Femur (tissue), 1 donor: Measurements from ENCODE around the gene PRPH2.

ENCODE experiments used
- DNase-seq: peaks from one replicate; pipeline ENCODE4 v3.0.0-alpha.2; 2017

The PRPH2 gene, protein sequence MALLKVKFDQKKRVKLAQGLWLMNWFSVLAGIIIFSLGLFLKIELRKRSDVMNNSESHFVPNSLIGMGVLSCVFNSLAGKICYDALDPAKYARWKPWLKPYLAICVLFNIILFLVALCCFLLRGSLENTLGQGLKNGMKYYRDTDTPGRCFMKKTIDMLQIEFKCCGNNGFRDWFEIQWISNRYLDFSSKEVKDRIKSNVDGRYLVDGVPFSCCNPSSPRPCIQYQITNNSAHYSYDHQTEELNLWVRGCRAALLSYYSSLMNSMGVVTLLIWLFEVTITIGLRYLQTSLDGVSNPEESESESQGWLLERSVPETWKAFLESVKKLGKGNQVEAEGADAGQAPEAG

DNA sequence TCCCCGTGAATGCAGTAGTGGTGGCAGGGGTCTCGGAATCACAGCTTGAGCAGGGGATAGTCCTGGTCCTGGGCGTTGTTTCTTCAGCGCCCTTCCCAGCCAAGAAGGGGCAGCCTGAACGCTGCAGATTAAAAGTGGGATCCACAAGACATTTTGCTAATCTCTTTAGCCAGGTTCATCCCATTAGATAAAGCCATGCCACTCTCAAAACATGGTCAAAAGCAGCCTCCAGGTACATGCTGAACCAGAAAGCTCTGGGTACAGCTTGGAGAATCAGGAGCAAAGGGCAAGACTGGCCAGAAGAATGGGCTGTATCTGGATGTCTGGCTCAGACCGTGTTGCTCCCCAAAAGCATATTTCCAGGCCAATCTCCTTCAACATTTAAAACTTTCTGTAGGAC, at the start of gene PRPH2:
Gene PRPH2 (minus strand): TSS at position 101 of the 400 bp plus-strand sequence. CDS start 263 bp downstream, outside the sequence.
- no peak for DNase-seq

DNA sequence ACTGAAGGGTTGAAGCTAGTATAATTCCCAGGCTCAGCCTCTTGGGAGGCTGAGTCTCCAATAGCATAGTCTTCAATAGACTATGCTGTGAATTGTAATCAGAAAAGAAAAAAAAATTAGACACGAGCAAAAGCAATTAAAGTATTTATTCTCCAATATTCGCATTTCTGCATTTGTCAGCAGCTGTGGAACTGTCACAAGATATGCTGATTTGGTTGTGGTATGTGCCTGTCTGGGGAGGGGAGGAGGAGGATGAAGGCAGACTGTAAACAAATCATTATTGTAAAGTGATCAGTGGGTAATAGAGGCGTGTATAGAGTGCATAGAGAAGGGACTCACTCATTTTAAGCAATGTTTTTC, 49.3 kb upstream of the PRPH2 start:
- DNase-seq: no peak

DNA sequence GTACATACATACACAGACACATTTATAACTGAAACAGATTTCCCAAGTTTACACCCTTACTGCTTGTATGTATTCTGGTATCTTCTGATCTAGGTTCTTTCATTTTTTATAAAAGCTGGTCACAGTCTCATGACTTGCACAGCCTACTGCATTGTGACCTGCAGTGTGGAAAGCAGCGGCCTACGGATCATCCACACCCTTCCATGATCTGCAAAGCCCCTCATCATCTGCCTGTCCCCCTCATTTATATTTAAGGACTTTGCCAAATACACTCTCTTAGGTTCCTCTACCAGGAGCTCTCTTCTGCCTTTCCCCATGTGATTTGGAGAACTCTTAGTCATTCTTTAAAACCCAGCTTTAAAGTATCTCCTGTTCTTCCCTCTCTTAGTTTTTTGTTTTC, 47.4 kb upstream of the PRPH2 start:
- no peak for DNase-seq

DNA sequence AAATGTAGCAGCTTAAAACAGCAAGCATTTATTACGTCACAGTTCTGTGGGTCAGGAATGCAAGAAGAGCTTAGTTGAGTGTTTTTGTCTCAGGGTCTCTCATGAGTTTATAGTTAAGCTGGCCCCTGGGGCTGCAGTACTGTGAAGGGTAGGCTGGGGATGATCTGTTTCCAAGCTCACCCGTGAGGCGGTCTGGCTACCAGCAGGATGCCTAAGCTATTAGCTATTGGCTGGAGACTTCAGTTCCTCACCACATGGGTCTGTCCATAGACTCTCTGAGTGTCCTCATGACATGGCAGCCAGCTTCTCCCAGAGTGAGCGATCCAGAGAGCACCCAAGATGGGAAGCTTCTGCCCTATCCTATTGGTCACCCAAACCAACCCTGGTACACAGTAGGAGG, 46.7 kb upstream of the PRPH2 start:
- DNase-seq: no peak

DNA sequence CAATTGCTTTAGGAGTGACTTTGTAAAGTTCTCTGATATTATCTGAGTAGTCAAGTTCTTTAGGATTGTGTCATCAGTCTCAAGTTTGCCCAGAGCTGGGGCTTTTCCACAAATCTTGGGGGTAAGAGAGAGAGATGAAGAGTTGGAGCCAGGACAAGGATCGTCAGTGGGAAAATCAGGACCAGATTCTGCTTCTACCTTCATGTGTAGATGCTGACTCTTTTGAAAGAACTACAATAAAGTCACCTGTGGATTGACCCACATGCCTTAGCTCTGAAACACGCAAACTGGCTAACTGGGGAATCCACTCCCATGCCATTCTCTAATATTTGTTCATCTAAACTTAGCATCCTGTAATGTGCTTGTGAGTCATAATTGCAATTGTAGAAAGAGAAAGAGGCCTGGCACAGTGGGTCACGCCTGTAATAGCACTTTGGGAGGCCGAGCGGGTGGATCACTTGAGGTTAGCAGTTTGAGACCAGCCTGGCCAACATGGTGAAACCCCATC, 43.8 kb upstream of the PRPH2 start:
- no peak for DNase-seq

DNA sequence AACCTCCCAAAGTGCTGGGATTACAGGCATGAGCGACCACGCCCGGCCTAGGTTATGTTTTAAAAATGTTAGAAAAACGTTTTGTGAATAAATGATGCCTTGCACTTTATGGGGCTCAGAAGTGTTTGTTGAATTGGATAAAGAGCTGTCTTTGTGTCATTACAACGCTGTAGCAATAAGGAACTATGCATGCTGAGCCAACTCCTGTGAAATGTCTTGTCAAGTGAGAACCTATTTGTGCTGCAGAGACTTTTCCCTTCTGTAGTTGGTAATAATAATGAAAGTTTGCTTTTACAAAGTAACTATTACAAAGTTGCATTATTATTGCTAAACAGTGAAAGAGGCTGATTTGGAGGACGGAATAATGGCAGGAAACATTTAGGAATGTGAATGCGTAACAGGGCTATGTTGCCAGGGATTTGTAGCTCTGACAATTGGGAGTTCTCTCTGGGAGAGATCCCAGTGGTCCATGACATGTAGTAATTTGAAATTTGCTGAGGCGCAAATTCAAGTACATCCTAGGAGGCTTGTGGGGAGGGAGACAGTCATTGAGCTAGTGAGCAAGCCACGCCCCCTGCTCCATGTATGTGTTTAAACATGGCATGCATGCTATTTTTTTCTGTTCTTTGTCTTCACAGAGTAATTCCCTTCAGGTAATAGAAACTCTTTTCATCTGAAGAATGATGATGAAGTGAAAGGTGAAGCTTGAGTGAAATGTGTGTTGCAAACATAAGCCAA, 42.7 kb upstream of the PRPH2 start:
- DNase-seq: no peak

DNA sequence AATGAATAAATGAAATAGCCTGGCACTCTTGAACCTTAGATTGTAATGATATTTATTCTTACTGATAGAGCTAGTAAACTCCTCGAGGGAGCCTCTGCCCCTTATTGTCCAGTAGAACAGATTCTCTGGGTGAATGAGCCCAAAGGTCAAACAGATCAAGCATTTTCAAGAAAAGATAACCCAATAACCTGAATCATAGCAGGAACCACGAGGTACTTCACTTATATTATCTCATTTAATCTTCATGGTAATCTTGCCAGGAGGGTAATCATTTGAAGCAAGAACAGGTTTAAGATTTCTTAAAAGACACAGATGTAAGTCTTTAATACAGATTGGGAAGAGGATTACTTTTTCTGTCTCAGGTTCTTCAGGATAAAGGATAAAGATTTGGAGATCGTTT, 40.6 kb upstream of the PRPH2 start:
- DNase-seq: no peak

DNA sequence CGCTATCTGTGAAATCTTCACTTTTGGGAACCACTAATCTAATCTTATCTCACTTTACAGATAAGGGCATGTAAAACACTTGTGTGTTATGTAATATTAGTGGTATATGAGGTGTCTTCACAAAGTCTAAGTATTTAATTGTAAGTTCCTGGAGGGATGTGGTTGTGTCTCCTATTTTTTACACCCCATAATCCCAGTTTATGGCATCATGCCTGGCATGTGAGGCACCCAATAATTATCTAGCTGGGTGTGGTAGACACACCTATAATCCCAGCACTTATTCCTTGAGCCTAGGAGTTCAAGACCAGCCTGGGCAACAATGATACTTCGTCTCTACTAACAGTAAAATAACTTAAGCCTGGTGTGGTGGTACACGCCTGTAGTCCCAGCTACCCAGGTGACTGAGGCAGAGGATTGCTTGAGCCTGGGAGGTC, 40.0 kb upstream of the PRPH2 start:
- DNase-seq: no peak

DNA sequence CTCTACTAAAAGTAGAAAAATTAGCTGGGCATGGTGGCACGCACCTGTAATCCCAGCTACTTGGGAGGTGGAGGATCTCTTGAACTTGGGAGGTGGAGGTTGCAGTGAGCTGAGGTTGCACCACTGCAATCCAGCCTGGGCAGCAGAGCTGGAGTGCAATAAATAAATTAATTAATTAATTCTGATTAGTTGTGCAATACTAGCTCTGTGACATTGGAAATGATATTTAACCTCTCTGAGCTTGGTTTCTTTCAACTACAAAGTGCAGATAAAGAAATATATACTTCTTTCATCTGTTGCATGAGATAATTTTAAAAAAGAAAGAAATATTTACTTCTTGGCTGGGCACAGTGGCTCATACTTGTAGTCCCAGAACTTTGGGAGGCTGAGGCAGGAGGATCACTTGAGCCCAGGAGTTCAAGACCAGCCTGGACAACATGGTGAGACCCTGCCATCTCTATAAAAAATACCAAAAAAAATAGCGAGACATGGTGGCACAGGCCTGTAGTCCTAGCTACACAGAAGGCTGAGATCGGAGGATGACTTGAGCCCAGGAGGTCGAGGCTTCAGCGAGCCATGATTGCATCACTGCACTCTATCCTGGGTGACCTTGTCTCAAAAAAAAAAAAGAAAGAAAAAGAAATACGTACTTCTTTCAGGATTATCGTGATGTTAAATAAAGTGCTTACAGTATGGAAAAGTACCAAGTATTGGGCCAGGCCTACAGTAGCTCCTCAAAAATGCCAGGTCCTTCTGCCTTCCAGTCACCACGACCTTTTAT, 39.1 kb upstream of the PRPH2 start:
- no peak for DNase-seq

DNA sequence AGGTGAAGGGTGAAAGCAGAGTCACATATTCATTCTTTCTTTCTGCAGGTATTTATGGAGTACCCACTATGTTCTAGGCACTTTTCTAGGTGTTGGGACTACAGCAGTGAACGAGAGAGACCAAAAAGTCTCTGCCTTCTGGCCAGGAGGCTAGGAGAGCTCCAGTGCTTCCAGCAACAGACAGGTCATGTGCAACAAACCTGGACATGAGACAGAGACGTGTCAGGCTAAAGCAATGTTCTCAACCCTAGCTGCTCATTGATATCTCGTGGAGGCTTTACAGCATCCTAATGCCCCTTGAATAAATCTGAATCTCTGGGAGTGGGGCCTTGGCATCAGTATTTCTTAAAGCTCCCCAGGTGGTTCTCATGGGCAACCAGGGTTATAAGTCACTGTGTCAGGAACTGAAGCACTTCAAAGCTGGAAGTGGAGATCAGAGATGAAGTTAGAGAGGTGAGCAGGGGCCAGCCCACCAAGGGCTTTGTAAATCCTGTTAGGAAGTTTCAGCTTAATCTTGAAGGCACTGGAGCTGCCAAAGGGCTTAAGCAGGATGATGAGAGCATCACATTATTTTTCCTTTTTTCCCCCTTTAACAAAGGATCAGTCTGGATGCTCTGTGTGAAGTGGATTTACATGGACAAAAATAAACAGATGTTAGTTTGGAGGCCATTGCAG, 36.5 kb upstream of the PRPH2 start:
- DNase-seq: no peak

DNA sequence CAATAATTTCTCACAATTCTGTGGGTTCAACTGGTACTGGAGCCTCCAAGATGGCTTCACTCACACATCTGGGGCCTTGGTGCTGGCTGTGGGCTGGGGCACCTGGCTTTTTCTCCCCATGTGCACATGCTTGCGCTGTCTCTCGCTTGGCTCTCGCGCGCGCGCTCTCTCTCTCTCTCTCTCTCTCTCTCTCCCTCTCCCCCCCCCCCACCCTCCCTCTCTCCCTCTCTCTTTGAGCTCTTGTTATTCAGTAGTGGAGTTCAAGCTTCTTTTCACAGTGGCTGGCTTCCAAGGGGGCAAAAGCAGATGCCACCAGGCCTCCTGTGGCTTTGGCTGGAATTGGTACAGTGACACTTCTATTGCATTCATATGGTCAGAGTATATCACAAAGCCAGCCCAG, 34.3 kb upstream of the PRPH2 start:
- DNase-seq: no peak

DNA sequence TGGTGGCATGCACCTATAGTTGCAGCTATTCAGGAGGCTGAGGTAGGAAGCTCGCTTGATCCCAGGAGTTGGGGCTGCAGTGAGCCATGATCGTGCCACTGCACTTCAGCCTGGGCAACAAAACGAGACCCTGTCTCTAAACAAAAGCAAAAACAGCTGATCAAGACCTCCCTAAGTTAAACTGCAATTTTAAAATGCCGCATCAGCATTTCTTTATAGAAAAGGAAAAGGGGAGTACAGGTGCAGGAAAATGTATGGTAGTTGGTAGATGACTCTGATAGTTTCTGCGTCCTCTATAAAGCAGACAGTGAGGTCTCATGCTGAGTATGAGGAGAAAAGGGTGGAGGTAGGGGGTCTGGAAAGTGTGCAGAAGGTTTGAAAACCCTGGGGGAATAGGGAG, 32.4 kb upstream of the PRPH2 start:
- no peak for DNase-seq

DNA sequence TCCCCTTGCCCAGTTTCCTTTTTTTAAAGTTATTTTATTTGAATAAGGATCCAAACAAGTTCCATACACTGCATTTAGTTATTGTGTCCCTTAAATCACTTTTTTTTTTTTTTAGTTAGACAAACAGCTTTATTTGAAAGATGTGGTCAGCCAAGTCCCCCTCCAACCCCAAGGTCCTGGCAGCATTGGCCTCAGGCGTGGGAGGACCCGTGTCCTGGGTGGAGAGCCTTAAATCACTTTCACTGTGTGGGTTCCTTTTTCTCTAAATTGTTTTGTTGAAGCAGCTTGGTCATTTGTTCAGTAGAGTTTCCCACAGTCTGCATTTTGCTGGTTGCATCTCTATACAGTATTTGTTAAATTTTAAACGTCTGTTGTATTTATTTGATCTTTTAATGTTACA, 28.7 kb upstream of the PRPH2 start:
- DNase-seq: no peak

DNA sequence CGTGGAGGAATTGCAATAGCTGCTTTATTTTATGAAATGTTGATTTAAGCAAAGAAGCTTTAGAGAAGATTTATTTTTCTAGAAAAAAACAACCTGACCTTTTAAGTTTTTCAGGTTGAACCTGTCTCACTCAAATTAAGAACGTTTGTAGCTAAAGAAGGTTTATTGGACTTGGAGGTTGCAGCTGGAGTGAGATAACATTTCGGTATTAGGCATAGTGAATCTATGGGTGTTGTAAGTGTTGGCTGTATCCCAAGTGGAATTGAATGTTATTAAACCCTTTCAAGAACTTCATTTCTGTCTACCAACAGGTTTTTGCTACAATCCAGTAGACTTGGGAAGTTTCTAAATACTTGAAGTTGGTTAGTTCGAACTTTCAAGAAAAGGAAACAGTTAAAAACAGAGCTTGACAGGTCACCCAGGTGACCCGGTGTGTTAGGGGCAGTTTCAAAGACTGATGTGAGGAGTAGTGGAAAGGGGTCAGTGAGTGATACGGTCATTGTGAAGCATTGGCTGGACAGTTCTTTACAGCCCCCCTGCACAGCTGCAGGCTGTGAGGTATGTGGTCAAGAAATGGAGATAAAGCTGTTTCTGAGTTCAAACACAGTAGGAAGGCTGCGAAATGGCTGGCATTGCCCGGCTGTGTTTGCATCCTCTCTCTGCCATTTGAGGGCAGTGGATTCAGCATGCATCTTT, 26.0 kb upstream of the PRPH2 start:
- no peak for DNase-seq

DNA sequence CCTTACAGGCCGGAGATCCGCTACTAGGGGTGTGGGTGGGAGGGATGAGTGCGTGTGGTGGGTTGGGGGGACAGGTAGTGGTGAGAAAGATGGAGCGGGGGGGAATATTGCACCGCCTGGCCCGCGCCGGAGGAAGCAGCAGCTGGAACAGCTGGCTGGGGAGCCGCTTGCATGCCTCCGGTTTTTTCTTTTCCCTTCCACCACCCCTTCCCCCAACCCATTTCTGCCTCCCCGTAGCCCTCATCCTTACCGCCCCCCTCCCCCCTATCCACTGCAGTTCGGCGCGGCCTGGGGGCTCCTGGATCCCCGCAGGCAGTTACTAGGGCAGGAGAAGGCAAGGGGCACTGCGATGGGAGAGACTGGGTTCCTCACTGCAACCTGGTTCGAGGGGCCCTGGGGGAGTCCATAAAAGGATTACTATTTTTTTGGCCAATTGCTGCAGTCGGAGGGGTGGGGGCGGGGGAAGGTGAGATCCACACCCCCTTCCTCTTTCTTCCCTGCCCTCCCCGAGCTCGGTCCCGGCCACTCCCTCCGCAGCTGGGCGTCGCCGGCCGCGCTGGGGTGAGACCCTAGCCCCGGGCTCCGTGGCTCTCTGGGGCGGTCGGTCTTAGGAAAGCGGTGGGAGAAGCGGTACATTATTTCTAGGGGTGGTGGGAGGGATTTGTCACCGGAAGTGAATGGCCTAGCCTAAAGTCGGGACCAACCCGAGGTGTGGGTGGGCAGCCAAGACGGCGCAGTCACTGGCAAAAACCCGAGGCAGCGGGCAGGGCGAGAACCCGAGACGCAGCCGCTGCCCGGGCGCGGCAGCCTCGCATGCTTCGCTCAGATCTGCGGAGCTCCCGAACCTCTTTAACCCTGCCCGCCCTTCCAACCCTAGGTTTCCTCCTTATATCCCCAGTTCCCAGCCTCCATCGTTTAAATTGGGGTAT, 24.3 kb upstream of the PRPH2 start:
- DNase-seq: peak; percentile 92

DNA sequence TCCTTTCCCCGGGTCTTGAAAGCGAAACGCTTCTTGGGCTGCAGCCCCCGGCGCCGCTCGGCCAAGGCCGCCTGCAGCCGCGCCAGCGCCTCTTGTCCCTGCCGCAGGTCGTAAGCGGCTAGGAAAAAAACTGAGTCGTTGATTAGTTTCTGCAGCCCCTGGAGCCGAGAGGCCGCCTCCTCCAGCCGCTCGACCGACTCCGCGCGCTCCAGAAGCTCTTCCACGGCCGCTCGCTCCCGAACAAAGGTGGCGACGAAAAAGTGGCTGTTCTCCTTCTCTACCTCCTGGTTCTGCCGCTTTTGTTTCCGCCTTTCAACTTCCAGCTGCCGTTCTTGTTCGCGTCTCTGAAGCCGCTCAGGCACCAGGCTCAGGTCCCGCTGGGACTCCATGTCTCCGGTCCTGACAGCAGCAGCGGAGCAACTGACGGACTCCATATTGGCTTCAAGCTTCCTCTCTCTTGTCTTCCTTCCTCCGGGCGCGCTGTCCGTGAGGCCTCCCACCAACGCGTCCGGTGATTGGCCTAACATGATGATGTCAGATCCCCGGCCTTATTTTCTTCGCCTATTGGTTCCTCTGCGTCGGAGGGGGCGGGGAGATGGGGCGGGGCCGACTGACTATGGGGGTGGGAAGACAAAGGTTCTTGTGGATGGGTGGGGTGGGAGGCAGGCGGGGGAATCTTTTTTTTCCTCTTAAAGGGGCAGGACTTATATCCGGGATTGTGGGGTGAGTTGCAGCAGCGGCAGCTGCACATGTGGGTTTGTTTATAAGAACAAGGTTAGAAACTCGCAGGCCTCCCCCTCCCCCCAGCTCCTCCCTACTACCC, 23.5 kb upstream of the PRPH2 start, which contains the start of gene TBCC:
Gene TBCC (minus strand): TSS at position 464 of the 823 bp plus-strand sequence. CDS start 30 bp downstream, at position 434.
- DNase-seq: peak; percentile 99

DNA sequence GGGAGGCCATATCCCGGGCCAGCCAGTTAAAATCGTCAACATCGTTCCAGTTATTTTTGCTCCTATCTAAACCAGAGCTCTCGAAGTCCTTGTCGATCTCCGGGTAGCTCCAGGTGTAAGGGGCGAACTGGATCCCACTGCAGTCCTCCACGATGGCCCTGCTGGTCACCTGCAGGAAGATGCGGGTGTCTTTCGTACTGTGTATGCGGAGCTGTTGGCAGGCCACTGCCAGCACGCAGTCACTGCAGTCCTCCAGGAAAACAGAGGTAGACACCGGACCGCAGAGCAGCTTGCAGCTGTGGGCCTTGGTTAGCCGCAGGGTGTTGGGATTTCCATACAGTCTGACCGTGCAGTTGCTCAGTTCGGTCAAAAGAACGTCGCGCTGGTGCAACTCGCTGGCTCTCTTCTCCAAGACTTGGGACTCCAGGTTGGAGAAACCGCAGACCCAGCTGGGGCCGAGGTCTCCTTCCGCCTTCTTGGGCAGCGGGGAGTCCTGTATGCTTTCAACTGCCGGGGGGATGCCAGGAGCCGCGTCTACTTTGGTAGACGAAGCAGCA, 22.8 kb upstream of the PRPH2 start:
- DNase-seq: peak; percentile 49

DNA sequence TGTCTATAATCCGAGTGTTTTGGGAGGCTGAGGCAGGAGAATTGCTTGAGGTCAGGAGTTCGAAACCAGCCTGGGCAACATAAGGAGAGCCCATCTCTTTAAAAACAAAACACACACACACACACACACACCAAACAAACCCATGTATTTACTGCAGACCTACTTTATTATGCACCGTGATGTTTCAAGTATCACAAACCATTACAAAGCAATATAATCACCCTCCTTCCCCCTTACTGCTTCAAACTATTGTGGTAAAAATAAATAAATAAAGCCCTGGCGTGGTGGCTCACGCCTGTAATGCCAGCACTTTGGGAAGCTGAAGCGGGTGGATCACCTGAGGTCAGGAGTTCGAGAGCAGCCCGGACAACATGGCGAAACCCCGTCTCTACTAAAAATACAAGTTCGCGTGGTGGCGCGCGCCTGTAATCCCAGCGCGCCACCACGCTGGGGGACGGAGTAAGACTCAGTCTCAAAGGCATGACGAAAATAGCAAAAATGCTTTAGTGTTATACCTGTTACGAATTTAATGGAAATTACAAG, 22.0 kb upstream of the PRPH2 start:
- no peak for DNase-seq
